ENCODE data around the gene SYTL3.

SYTL3 gene

DNA sequence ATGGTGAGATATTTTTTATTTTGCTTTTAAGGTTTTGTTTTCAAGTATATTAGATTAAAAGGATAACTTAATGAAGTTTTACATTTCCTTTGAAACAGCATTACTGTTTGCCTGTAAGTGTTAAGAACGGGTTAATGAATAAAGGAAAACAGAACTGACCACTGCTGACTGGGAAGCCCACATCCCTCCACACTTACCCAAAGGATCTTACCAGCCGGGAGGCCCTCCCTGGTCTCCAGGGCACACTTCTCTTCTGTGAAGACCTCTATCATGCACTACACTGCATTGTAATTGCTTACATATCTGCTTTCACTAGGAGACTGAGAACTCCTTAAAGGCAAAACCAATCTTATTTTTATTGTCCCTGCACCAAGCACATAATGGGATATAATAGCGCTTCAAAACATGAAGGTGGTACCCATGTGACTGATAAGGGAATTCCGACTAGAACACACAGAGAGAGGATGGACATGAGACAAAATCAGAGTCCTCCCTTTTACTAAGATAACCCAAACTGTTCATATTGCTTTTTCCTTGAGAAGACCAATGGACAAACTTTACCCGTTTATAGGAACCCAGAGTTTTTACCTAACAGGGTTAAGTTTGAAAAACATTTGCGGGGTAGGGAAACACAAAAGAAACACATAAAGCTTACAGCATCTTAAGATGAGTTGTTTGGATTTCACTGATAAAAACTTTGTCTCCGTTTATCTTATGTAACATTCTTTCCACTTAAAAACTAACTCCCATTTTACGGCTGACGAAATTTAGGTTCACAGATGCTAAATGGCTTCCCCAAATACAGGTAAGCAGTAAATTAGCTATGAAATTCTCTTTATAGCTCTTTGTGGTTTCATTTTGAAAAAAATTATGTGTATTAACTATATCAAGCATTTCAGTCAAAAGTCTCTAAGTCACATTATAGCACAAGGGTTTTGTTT is 160.6 kb downstream of the SYTL3 start:
- DNase-seq (ENCODE audit: low spot score): no peak
- Histone ChIP-seq H3K4me3 (no peak overlapping the region), H3K27ac (no peak overlapping the region)
- no peak for TF ChIP-seq CTCF (IDR thresholded peaks at IDR 0.05)

GRCh38 chr6:158812611-158813010 is 162.8 kb downstream of the SYTL3 start:
- Histone ChIP-seq H3K4me3 (no peak overlapping the region), H3K27ac (no peak overlapping the region)
- no peak for TF ChIP-seq CTCF (IDR thresholded peaks at IDR 0.05)
- no peak for DNase-seq (ENCODE audit: low spot score)

- TF ChIP-seq CTCF (IDR thresholded peaks at IDR 0.05): no peak
- Histone ChIP-seq H3K4me3 (peak overlapping the region; percentile 39), H3K27ac (no peak overlapping the region)
- no peak for DNase-seq (ENCODE audit: low spot score)
Measured at GRCh38 chr6:158813032-158813431, 163.2 kb downstream of the SYTL3 start.

Measured in coronary artery (tissue), 2 donors.